Neural progenitor cell (in vitro differentiated cells): ENCODE data around the gene CTCF. TPM values are rescaled to one million over a fixed set of nuclear protein-coding genes. Genes with fewer than 3 reads are reported as not detected.

Experiments
- DNase-seq: peaks from one replicate; pipeline ENCODE4 v3.0.0-alpha.2; 2016; ENCODE audit warnings: low spot score
- H2AFZ ChIP-seq: fragments of 200-600 bp; sonication (generic); replicated peaks from 2 replicates; pipeline ENCODE4 v1.6.1; 2016; ENCODE audit warnings: antibody characterized with exemption
- H3F3A ChIP-seq: fragments of 200-600 bp; sonication (generic); 2 replicates; pipeline ENCODE4 v1.6.1; 2016; ENCODE audit warnings: antibody characterized with exemption, low read depth
- H3K27ac ChIP-seq: fragments of 200-600 bp; sonication (generic); 2 replicates; pipeline ENCODE4 v1.5.1; 2016; ENCODE audit warnings: mild to moderate bottlenecking
- H3K27me3 ChIP-seq: fragments of 200-600 bp; sonication (generic); 2 replicates; pipeline ENCODE4 v1.6.1; 2016; ENCODE audit warnings: mild to moderate bottlenecking, moderate library complexity
- H3K36me3 ChIP-seq: fragments of 200-600 bp; sonication (generic); 2 replicates; pipeline ENCODE4 v1.5.1; 2016
- H3K4me1 ChIP-seq: fragments of 200-600 bp; sonication (generic); 2 replicates; pipeline ENCODE4 v1.6.1; 2016; ENCODE audit warnings: mixed run types
- H3K4me2 ChIP-seq: fragments of 200-600 bp; sonication (generic); 2 replicates; pipeline ENCODE4 v1.6.1; 2016
- H3K4me3 ChIP-seq: fragments of 200-600 bp; sonication (generic); 2 replicates; pipeline ENCODE4 v1.5.1; 2016
- H3K79me2 ChIP-seq: fragments of 200-600 bp; sonication (generic); 2 replicates; pipeline ENCODE4 v1.6.1; 2016; ENCODE audit warnings: low read depth
- H3K9ac ChIP-seq: fragments of 200-600 bp; sonication (generic); 2 replicates; pipeline ENCODE4 v1.6.1; 2016
- H3K9me3 ChIP-seq: fragments of 200-600 bp; sonication (generic); 2 replicates; pipeline ENCODE4 v1.5.1; 2016; ENCODE audit warnings: low read depth
- H4K20me1 ChIP-seq: fragments of 200-600 bp; sonication (generic); 2 replicates; pipeline ENCODE4 v1.6.1; 2016; ENCODE audit warnings: low read depth
- H3K27ac Mint-ChIP-seq: 3 replicates; pipeline ENCODE4 v1.8.0; 2021; ENCODE audit warnings: mixed read lengths
- H3K27me3 Mint-ChIP-seq: 2 replicates; pipeline ENCODE4 v1.8.0; 2022; ENCODE audit warnings: low read depth, mild to moderate bottlenecking, inconsistent platforms, moderate library complexity, mixed read lengths; ENCODE audit not compliant: insufficient read depth
- H3K36me3 Mint-ChIP-seq: 3 replicates; pipeline ENCODE4 v1.8.0; 2021; ENCODE audit warnings: mixed read lengths
- H3K4me1 Mint-ChIP-seq: 3 replicates; pipeline ENCODE4 v1.8.0; 2021; ENCODE audit warnings: mixed read lengths
- H3K4me3 Mint-ChIP-seq: 3 replicates; pipeline ENCODE4 v1.8.0; 2021; ENCODE audit warnings: mild to moderate bottlenecking, moderate library complexity, mixed read lengths
- H3K9me3 Mint-ChIP-seq: 3 replicates; pipeline ENCODE4 v1.8.0; 2020; ENCODE audit warnings: mixed read lengths
- EZH2 ChIP-seq: fragments of 200-600 bp; sonication (generic); IDR thresholded peaks from 2 replicates; pipeline ENCODE4 v1.6.1; 2017; ENCODE audit warnings: antibody characterized with exemption, mild to moderate bottlenecking, moderate library complexity
- EZH2phosphoT487 ChIP-seq: fragments of 200-600 bp; sonication (generic); IDR thresholded peaks from 2 replicates; pipeline ENCODE4 v1.6.1; 2017; ENCODE audit warnings: antibody characterized with exemption
- total RNA-seq: library from RNA; depleted of rRNA; stranded (reverse); fragments of >200 nt; gene quantifications from 2 replicates; pipeline ENCODE4 v1.2.3, GENCODE V29; 2015; ENCODE audit warnings: low replicate concordance
- TF ChIP-seq, protein P1 (sequence below): fragments of 200-600 bp; sonication (generic); IDR thresholded peaks from 2 replicates; pipeline ENCODE4 v1.5.1; 2017; ENCODE audit warnings: antibody characterized with exemption, mild to moderate bottlenecking

CTCF gene
- total RNA-seq, 1 donor from 2014 or later, result 76.3 TPM

DNA sequence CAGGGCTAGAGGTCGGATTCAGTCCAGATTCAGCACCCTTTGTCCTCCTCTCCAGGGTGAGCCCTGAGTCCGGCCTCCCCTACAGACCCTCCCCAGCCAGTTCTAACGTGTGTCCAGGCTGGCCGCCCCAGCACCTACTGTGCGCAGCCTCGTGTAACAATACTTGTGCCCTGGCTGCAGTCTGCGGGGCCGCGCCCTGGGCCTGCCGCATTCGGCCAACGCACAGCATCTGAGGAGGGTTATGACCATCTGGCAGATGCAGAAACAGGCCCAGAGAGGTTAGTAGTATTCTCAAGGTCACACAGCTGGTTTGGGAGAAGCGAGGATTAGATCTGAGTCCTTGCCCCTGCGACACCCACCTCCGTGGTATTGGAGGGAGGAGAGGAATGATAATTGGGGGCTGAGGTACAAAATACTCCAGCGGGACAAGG, 32.7 kb upstream of the CTCF start:
- H3K4me1 Mint-ChIP-seq, result peaks cover 10% of the 10 kb centered on the region
- TF ChIP-seq, protein P1, sequence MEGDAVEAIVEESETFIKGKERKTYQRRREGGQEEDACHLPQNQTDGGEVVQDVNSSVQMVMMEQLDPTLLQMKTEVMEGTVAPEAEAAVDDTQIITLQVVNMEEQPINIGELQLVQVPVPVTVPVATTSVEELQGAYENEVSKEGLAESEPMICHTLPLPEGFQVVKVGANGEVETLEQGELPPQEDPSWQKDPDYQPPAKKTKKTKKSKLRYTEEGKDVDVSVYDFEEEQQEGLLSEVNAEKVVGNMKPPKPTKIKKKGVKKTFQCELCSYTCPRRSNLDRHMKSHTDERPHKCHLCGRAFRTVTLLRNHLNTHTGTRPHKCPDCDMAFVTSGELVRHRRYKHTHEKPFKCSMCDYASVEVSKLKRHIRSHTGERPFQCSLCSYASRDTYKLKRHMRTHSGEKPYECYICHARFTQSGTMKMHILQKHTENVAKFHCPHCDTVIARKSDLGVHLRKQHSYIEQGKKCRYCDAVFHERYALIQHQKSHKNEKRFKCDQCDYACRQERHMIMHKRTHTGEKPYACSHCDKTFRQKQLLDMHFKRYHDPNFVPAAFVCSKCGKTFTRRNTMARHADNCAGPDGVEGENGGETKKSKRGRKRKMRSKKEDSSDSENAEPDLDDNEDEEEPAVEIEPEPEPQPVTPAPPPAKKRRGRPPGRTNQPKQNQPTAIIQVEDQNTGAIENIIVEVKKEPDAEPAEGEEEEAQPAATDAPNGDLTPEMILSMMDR, result no peak
- TF ChIP-seq EZH2, result no peak
- TF ChIP-seq EZH2phosphoT487, result no peak
- peak; percentile 51 for DNase-seq
- no peaks in the 10 kb centered on the region for H3K36me3 Mint-ChIP-seq
- H3K27me3 ChIP-seq, result peaks cover 98% of the 10 kb centered on the region
- peak overlapping the region; percentile 83 for H2AFZ ChIP-seq
- H3K27ac Mint-ChIP-seq, result peak overlapping the region; percentile 53
- no peaks in the 10 kb centered on the region for H3K9me3 ChIP-seq
- H3K4me1 ChIP-seq, result peaks cover 15% of the 10 kb centered on the region
- H3F3A ChIP-seq, result peaks cover 31% of the 10 kb centered on the region
- H3K4me2 ChIP-seq, result peak overlapping the region; percentile 96
- no peaks in the 10 kb centered on the region for H3K79me2 ChIP-seq
- peak overlapping the region; percentile 92 for H3K4me3 Mint-ChIP-seq
- H3K27me3 Mint-ChIP-seq, result peaks cover 17% of the 10 kb centered on the region
- no peaks in the 10 kb centered on the region for H3K9me3 Mint-ChIP-seq
- H4K20me1 ChIP-seq, result peaks cover 46% of the 10 kb centered on the region
- H3K4me3 ChIP-seq, result peak overlapping the region; percentile 92
- peak overlapping the region; percentile 43 for H3K9ac ChIP-seq
- H3K27ac ChIP-seq, result no peak overlapping the region
- no peaks in the 10 kb centered on the region for H3K36me3 ChIP-seq

DNA sequence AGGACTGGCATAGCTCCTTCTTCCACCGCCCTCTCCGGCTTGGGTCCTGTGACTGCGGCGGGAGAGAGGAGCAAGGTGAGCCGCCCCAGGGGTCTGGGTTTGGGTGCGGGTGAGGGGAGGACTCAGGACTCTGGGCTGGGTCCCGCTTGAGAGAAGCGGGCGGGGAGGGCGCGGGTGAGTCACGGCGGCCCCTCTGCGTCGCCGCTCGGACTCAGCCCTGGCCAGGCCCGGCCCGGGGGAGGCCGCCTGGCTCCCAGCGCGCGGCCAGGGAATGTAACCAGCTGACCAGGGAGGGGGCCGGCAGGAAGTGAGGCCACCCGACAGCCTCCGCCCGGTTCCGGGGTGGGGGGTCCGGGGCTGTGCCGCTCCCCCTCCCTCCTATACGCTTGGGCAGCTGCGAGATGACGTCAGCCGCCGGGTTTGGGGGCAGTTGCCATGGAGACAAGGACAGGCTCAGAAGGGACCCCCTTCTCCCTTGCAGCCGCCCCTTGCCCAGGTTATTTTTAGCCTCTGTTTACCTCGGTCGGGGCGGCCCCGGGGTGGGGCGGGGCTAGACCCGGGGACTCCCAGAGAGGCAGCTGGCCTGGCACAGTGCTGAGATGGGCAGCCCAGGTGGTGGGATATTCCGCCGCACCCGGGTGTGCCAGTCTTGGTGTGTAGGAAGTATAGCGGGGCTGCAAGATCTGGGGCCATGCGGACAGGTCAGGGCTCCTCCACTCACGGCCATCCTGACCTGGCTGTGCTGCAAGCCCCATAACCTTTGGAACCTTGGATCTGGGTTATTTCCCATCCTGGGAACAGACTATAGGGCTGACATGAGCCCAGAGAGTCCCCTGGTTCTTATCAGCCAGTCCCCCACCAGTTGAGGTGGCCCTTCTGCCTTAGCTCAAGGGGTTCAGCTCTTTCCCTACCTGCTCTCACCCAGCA, 32.0 kb upstream of the CTCF start:
- Histone ChIP-seq H3K27ac (no peak overlapping the region), H4K20me1 (peaks cover 52% of the 10 kb centered on the region), H3K27me3 (peaks cover 98% of the 10 kb centered on the region)

DNA sequence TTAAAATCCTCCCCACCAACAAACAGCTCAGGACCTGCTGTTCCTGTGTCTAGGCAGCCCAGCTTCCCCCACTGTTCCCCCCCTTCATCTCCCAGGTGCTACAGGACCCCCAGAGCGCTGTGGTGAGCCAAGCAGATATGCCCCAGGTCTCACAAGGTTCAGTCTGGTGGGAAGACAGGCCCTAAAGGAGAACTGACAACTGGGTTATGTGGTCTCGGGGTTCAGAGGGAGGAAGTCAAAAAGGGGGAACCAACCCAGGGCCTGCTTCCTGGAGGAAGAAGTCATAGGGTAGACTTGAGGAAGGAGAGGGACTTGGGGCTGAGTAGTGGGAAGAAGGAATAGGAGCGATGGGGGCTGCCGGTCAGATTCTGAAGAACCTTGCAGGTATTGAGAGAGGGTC, 31.1 kb upstream of the CTCF start:
- peaks cover 62% of the 10 kb centered on the region for H4K20me1 ChIP-seq
- H3K4me3 ChIP-seq, result no peak overlapping the region
- peaks cover 34% of the 10 kb centered on the region for H3F3A ChIP-seq
- H2AFZ ChIP-seq, result no peak overlapping the region
- Mint-ChIP-seq H3K27ac (no peak overlapping the region), H3K27me3 (peaks cover 25% of the 10 kb centered on the region), H3K4me3 (peak overlapping the region; percentile 30), H3K4me1 (peaks cover 11% of the 10 kb centered on the region), H3K9me3 (no peaks in the 10 kb centered on the region), H3K36me3 (no peaks in the 10 kb centered on the region)
- no peak overlapping the region for H3K4me2 ChIP-seq
- TF ChIP-seq EZH2phosphoT487, result no peak
- TF ChIP-seq, protein P1, result no peak
- TF ChIP-seq EZH2, result no peak
- DNase-seq, result no peak
- no peaks in the 10 kb centered on the region for H3K36me3 ChIP-seq
- H3K9me3 ChIP-seq, result no peaks in the 10 kb centered on the region
- no peak overlapping the region for H3K27ac ChIP-seq
- H3K27me3 ChIP-seq, result peaks cover 98% of the 10 kb centered on the region
- peaks cover 15% of the 10 kb centered on the region for H3K4me1 ChIP-seq
- H3K79me2 ChIP-seq, result no peaks in the 10 kb centered on the region
- H3K9ac ChIP-seq, result no peak overlapping the region

More for the DNA sequence above, 32.0 kb upstream of the CTCF start:
- Mint-ChIP-seq H3K27ac (no peak overlapping the region), H3K36me3 (no peaks in the 10 kb centered on the region), H3K27me3 (peaks cover 15% of the 10 kb centered on the region), H3K4me3 (peak overlapping the region; percentile 92), H3K9me3 (no peaks in the 10 kb centered on the region), H3K4me1 (peaks cover 10% of the 10 kb centered on the region)
- H2AFZ ChIP-seq, result no peak overlapping the region
- H3K9ac ChIP-seq, result no peak overlapping the region
- H3K9me3 ChIP-seq, result no peaks in the 10 kb centered on the region
- no peaks in the 10 kb centered on the region for H3K36me3 ChIP-seq
- H3K79me2 ChIP-seq, result no peaks in the 10 kb centered on the region
- H3K4me2 ChIP-seq, result peak overlapping the region; percentile 96
- peak; percentile 59 for DNase-seq
- H3F3A ChIP-seq, result peaks cover 31% of the 10 kb centered on the region
- H3K4me3 ChIP-seq, result peak overlapping the region; percentile 92
- TF ChIP-seq EZH2phosphoT487 (no peak), EZH2 (peak; percentile 62)
- TF ChIP-seq, protein P1, result no peak
- peaks cover 15% of the 10 kb centered on the region for H3K4me1 ChIP-seq
